Fibroblast of pulmonary artery (primary cell): Measurements from ENCODE around the gene PYGO2.

ENCODE experiments used
- DNase-seq: peaks from one replicate; pipeline ENCODE4 v3.0.0-alpha.2; 2010; ENCODE audit warnings: low read depth
- H3K4me3 ChIP-seq: replicated peaks from 2 replicates; pipeline ENCODE4 v1.5.1; 2011; ENCODE audit warnings: low read depth, mild to moderate bottlenecking, control low read depth, low read length, moderate library complexity
- CTCF ChIP-seq: IDR thresholded peaks from 2 replicates; pipeline ENCODE4 v1.5.1; 2011; ENCODE audit warnings: mild to moderate bottlenecking, control low read depth, low read length, inconsistent platforms; ENCODE audit errors: missing control alignments

The PYGO2 gene

GRCh38 chr1:154962795-154963330, 1.3 kb upstream of the PYGO2 start:
- DNase-seq: no peak
- no peak for TF ChIP-seq CTCF
- peak overlapping the region; percentile 68 for H3K4me3 ChIP-seq

GRCh38 chr1:154962156-154962749, 671 bp upstream of the PYGO2 start:
- no peak for DNase-seq
- peak overlapping the region; percentile 68 for H3K4me3 ChIP-seq
- no peak for TF ChIP-seq CTCF

- H3K4me3 ChIP-seq: peak overlapping the region; percentile 68
- DNase-seq: no peak
- no peak for TF ChIP-seq CTCF
Measured at GRCh38 chr1:154960446-154961136, 991 bp downstream of the PYGO2 start.

- TF ChIP-seq CTCF: no peak
- DNase-seq: no peak
- H3K4me3 ChIP-seq: no peak overlapping the region
Measured at GRCh38 chr1:154959426-154959780, 2.2 kb downstream of the PYGO2 start.

GRCh38 chr1:154958681-154959425, 2.7 kb downstream of the PYGO2 start:
- no peak overlapping the region for H3K4me3 ChIP-seq
- no peak for DNase-seq
- no peak for TF ChIP-seq CTCF

GRCh38 chr1:154958036-154958435, 3.5 kb downstream of the PYGO2 start:
- TF ChIP-seq CTCF: no peak
- no peak for DNase-seq
- H3K4me3 ChIP-seq: no peak overlapping the region
